GM23338 (cell line): Measurements from ENCODE around the gene C1QL1.

ENCODE experiments used
- EZH2 ChIP-seq: fragments of 200-600 bp; sonication (generic); IDR thresholded peaks from one replicate; pipeline ENCODE4 v1.8.0; 2017; ENCODE audit warnings: antibody characterized with exemption, mild to moderate bottlenecking, low read depth; ENCODE audit not compliant: unreplicated experiment
- EZH2phosphoT487 ChIP-seq: fragments of 200-600 bp; sonication (generic); IDR thresholded peaks from one replicate; pipeline ENCODE4 v1.8.1; 2018; ENCODE audit warnings: antibody characterized with exemption; ENCODE audit not compliant: unreplicated experiment
- JUNB ChIP-seq: IDR thresholded peaks from one replicate; pipeline ENCODE4 v1.6.1; 2016; ENCODE audit warnings: antibody characterized with exemption; ENCODE audit not compliant: unreplicated experiment
- POLR2AphosphoS5 ChIP-seq: IDR thresholded peaks from 2 replicates; pipeline ENCODE4 v1.6.1; 2016; ENCODE audit warnings: antibody characterized with exemption, low read depth
- TF ChIP-seq, protein P1 (sequence below), 2 experiments: fragments of 200-600 bp in 1 of 2; sonication (generic) in 1 of 2; conservative IDR thresholded peaks; 2 replicates each; pipeline versions ENCODE4 v1.5.1 to v1.6.1; 2016 to 2017; ENCODE audit warnings: antibody characterized with exemption in 2 of 2, low read depth in 2 of 2, mild to moderate bottlenecking in 2 of 2, moderate library complexity in 1 of 2

DNA sequence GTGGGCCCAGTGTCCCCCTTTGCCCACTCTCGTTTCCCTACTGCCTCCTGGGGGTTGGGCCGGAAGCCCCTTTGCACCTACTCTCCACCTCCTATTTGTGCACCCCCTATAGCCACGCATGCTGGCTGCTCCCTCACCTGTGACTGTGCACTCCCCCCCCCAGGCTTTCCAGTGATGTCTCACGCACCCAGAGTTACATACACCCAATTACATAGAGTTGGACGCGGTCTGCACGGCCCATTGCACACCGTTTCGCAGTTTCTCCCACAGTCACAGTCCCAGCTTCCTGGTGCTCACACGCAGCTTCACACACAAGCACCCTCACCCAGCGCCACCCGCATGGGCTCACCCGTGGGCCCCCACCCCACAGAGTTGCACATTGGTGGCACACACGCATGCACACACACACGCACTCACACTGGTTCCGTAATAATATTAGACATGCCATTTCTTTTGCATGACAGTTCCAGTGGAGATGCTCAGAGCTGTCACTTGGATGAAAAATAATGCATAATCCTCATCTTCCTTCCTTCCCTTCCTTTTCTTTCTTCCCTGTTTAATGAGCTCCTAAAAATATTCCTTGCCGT lies 21.5 kb upstream of the C1QL1 start:
- TF ChIP-seq, protein P1, sequence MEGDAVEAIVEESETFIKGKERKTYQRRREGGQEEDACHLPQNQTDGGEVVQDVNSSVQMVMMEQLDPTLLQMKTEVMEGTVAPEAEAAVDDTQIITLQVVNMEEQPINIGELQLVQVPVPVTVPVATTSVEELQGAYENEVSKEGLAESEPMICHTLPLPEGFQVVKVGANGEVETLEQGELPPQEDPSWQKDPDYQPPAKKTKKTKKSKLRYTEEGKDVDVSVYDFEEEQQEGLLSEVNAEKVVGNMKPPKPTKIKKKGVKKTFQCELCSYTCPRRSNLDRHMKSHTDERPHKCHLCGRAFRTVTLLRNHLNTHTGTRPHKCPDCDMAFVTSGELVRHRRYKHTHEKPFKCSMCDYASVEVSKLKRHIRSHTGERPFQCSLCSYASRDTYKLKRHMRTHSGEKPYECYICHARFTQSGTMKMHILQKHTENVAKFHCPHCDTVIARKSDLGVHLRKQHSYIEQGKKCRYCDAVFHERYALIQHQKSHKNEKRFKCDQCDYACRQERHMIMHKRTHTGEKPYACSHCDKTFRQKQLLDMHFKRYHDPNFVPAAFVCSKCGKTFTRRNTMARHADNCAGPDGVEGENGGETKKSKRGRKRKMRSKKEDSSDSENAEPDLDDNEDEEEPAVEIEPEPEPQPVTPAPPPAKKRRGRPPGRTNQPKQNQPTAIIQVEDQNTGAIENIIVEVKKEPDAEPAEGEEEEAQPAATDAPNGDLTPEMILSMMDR (conservative IDR thresholded peaks at IDR 0.05; ENCODE audit: low read depth in 2 of 2), result no peak
- TF ChIP-seq JUNB (no peak), EZH2 (no peak), EZH2phosphoT487 (no peak), POLR2AphosphoS5 (no peak)
